HG03196 (cell line): ENCODE measurements around the gene TINAGL1.

Experiments
- ATAC-seq: cut with Tn5 transposase; IDR thresholded peaks from one replicate; pipeline ENCODE4 v1.9.1; 2021; ENCODE audit not compliant: unreplicated experiment

The TINAGL1 gene

GRCh38 chr1:31567956-31568570 is 8.3 kb upstream of the TINAGL1 start:
- ATAC-seq, result no peak

GRCh38 chr1:31568895-31569595 is 7.3 kb upstream of the TINAGL1 start:
- ATAC-seq, result no peak

- ATAC-seq, result no peak
These were observed 6.6 kb upstream of the TINAGL1 start for GRCh38 chr1:31569596-31570173.

GRCh38 chr1:31570228-31570627 is 6.1 kb upstream of the TINAGL1 start:
- no peak for ATAC-seq

GRCh38 chr1:31570906-31571305 is 5.4 kb upstream of the TINAGL1 start:
- ATAC-seq, result no peak

GRCh38 chr1:31571340-31572295 is 4.7 kb upstream of the TINAGL1 start:
- ATAC-seq, result no peak

GRCh38 chr1:31572323-31573104 is 3.8 kb upstream of the TINAGL1 start:
- no peak for ATAC-seq

- ATAC-seq, result no peak
These were observed 3.1 kb upstream of the TINAGL1 start for GRCh38 chr1:31573261-31573660.

GRCh38 chr1:31574749-31575368 is 1.5 kb upstream of the TINAGL1 start:
- no peak for ATAC-seq

GRCh38 chr1:31575369-31576140 is 760 bp upstream of the TINAGL1 start:
- ATAC-seq, result no peak

- ATAC-seq, result no peak
These were observed 584 bp downstream of the TINAGL1 start for GRCh38 chr1:31576743-31577455.

- no peak for ATAC-seq
These were observed 1.3 kb downstream of the TINAGL1 start for GRCh38 chr1:31577515-31578192.

GRCh38 chr1:31579374-31579773 is 3.1 kb downstream of the TINAGL1 start:
- ATAC-seq, result no peak

- ATAC-seq, result no peak
These were observed 4.2 kb downstream of the TINAGL1 start for GRCh38 chr1:31580513-31580870.

GRCh38 chr1:31580891-31581603 is 4.7 kb downstream of the TINAGL1 start:
- no peak for ATAC-seq

GRCh38 chr1:31581821-31582810 is 5.8 kb downstream of the TINAGL1 start:
- no peak for ATAC-seq
